GM06990 (cell line): ENCODE data around the gene FILIP1.

Source experiments
- DNase-seq: peaks from one replicate; pipeline ENCODE4 v3.0.0-alpha.2; 2011; ENCODE audit not compliant: insufficient read length; ENCODE audit errors: extremely low read depth
- H3K27me3 ChIP-seq: replicated peaks from 2 replicates; pipeline ENCODE4 v1.6.0; 2011; ENCODE audit warnings: low read length; ENCODE audit not compliant: control insufficient read depth, insufficient read depth
- H3K36me3 ChIP-seq: 2 replicates; pipeline ENCODE4 v1.5.1; 2011; ENCODE audit warnings: low read length; ENCODE audit not compliant: control insufficient read depth, insufficient read depth
- H3K4me3 ChIP-seq: replicated peaks from 2 replicates; pipeline ENCODE4 v1.5.1; 2011; ENCODE audit warnings: low read depth, mild to moderate bottlenecking, control low read depth, low read length
- TF ChIP-seq, protein P1 (sequence below): IDR thresholded peaks from 2 replicates; pipeline ENCODE4 v1.5.1; 2011; ENCODE audit warnings: low read length, control low read depth, mild to moderate bottlenecking, inconsistent platforms; ENCODE audit not compliant: insufficient read depth, poor library complexity, severe bottlenecking

FILIP1 gene

DNA sequence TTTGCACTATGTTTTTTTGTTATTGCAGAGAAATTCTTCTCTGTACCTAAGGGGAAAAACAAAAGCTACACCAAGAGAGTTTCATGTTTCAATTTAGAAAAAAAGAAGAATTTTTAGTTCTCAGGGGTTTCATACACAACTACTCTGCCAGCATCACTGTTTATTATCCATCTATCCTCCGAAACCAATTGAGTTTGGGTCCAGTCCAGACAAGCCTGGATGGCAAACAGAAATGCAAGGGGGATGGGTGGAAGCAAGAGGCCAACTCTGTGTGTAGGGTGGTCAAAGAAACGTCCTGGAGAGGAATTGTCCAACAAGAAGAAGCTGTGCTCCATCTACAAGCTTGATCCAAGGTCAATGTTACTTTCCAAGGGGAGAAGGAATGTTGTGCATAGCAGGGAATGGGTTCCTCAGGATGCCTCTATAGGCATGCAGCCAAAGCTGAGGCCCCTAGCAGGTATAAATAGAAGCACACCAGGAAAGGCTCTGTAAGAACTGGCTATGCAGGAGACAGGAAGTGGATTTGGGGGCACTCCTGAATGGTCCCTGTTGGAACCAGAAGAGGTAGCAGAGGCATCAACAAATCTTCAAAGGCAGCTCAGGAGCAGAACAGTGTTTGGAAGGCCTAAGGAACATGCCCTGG is 64.4 kb downstream of the FILIP1 start:
- Histone ChIP-seq H3K4me3 (no peak overlapping the region), H3K36me3 (no peaks in the 10 kb centered on the region), H3K27me3 (no peaks in the 10 kb centered on the region)
- TF ChIP-seq, protein P1, sequence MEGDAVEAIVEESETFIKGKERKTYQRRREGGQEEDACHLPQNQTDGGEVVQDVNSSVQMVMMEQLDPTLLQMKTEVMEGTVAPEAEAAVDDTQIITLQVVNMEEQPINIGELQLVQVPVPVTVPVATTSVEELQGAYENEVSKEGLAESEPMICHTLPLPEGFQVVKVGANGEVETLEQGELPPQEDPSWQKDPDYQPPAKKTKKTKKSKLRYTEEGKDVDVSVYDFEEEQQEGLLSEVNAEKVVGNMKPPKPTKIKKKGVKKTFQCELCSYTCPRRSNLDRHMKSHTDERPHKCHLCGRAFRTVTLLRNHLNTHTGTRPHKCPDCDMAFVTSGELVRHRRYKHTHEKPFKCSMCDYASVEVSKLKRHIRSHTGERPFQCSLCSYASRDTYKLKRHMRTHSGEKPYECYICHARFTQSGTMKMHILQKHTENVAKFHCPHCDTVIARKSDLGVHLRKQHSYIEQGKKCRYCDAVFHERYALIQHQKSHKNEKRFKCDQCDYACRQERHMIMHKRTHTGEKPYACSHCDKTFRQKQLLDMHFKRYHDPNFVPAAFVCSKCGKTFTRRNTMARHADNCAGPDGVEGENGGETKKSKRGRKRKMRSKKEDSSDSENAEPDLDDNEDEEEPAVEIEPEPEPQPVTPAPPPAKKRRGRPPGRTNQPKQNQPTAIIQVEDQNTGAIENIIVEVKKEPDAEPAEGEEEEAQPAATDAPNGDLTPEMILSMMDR, result no peak
- DNase-seq, result no peak

DNA sequence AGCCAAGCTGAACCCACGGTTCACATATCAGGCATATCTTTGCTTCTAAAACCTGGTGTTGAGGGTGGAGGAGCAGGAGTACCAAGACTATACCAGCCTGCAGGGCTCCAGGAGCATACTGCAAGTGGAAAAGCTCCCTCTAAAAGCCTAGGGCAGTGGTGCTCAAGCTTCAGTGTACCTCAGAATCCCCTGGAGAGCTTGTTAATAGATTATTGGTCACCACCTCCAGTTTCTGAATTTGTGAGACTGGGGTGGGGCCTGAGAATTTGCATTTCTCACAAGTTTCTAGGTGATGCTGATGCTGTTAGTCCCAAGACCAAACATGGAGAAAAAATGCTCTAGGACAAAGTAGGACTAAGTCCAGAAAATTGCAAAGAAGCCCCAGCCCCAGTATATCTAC is 65.4 kb downstream of the FILIP1 start:
- H3K27me3 ChIP-seq, result no peaks in the 10 kb centered on the region
- TF ChIP-seq, protein P1, result no peak
- H3K4me3 ChIP-seq, result no peak overlapping the region
- H3K36me3 ChIP-seq, result no peaks in the 10 kb centered on the region
- DNase-seq, result no peak

- no peaks in the 10 kb centered on the region for H3K36me3 ChIP-seq
- TF ChIP-seq, protein P1, result no peak
- no peak for DNase-seq
- no peak overlapping the region for H3K4me3 ChIP-seq
- no peaks in the 10 kb centered on the region for H3K27me3 ChIP-seq
These were observed 66.3 kb downstream of the FILIP1 start for GRCh38 chr6:75427329-75427728.

- DNase-seq, result no peak
- TF ChIP-seq, protein P1, result no peak
- Histone ChIP-seq H3K27me3 (no peaks in the 10 kb centered on the region), H3K4me3 (no peak overlapping the region), H3K36me3 (no peaks in the 10 kb centered on the region)
These were observed 68.7 kb downstream of the FILIP1 start for GRCh38 chr6:75424618-75425548.

DNA sequence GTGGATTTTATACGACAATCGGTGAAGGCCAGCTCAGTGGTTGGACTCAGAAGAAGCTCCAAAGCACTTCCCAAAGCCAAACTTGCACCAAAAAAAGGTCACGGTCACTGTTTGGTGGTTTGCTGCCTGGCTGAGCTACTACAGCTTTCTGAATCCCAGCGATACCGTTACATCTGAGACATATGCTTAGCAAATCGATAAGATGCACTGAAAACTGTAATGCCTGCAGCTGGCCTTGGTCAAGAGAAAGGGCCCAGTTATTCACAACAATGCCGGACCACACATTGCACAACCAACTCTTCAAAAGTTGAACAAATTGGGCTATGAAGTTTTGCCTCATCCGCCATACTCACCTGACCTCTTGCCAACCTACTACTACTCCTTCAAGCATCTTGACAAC is 70.2 kb downstream of the FILIP1 start:
- no peak for DNase-seq
- H3K4me3 ChIP-seq, result no peak overlapping the region
- no peaks in the 10 kb centered on the region for H3K36me3 ChIP-seq
- no peaks in the 10 kb centered on the region for H3K27me3 ChIP-seq
- TF ChIP-seq, protein P1, result no peak
